PC-9 (cell line): ENCODE results near the gene SPR. TPM values are rescaled to one million over a fixed set of nuclear protein-coding genes. Genes with fewer than 3 reads are reported as not detected.

Source experiments
- BruUV-seq: library from RNA; stranded (reverse); fragments of 400-500 nt; replicated peaks from 2 replicates; lab custom pipeline; 2021; lab: Mats Ljungman, UMichigan
- CTCF ChIA-PET: fragments of 300-600 bp; sonication (Branson Sonifier 250); formaldehyde crosslinking; loops from one replicate; lab custom pipeline; 2022; ENCODE audit warnings: antibody characterized with exemption; lab: Charles Lee
- POLR2A ChIA-PET: fragments of 300-600 bp; sonication (Branson Sonifier 250); formaldehyde crosslinking; loops from one replicate; lab custom pipeline; 2022; ENCODE audit warnings: antibody characterized with exemption; ENCODE audit not compliant: unreplicated experiment; lab: Charles Lee
- DNase-seq, 2 experiments: peaks; one replicate each; pipeline versions ENCODE4 v3.0.0 to v3.0.0-alpha.2; 2015 to 2022; ENCODE audit warnings: mixed read lengths in 1 of 2
- H2AFZ ChIP-seq: fragments of 200-600 bp; sonication (generic); 2 replicates; pipeline ENCODE4 v1.8.1; 2017; ENCODE audit warnings: antibody characterized with exemption
- H3F3A ChIP-seq: fragments of 200-600 bp; sonication (generic); 2 replicates; pipeline ENCODE4 v1.8.1; 2017; ENCODE audit warnings: antibody characterized with exemption, mild to moderate bottlenecking, low read depth; ENCODE audit not compliant: insufficient read depth
- H3K27ac ChIP-seq: fragments of 200-600 bp; sonication (generic); 2 replicates; pipeline ENCODE4 v1.6.1; 2016; ENCODE audit warnings: mixed run types
- H3K27me3 ChIP-seq: fragments of 200-600 bp; sonication (generic); 2 replicates; pipeline ENCODE4 v1.6.1; 2016; ENCODE audit warnings: low read depth, mixed run types; ENCODE audit not compliant: insufficient read depth
- H3K36me3 ChIP-seq: fragments of 200-600 bp; sonication (generic); 2 replicates; pipeline ENCODE4 v1.6.1; 2016; ENCODE audit warnings: low read depth, mixed run types
- H3K4me1 ChIP-seq: fragments of 200-600 bp; sonication (generic); replicated peaks from 2 replicates; pipeline ENCODE4 v1.6.1; 2016; ENCODE audit warnings: mixed run types; ENCODE audit not compliant: insufficient read depth
- H3K4me2 ChIP-seq: fragments of 200-600 bp; sonication (generic); 2 replicates; pipeline ENCODE4 v1.6.1; 2017; ENCODE audit warnings: mixed run types
- H3K4me3 ChIP-seq: fragments of 200-600 bp; sonication (generic); 2 replicates; pipeline ENCODE4 v1.6.1; 2016; ENCODE audit warnings: mixed run types
- H3K79me2 ChIP-seq: fragments of 200-600 bp; sonication (generic); 2 replicates; pipeline ENCODE4 v1.6.1; 2017; ENCODE audit warnings: low read depth, mixed run types
- H3K9me2 ChIP-seq: fragments of 200-600 bp; sonication (generic); 2 replicates; pipeline ENCODE4 v1.8.1; 2017; ENCODE audit warnings: mild to moderate bottlenecking; ENCODE audit not compliant: insufficient read depth
- H3K9me3 ChIP-seq: fragments of 200-600 bp; sonication (generic); 2 replicates; pipeline ENCODE4 v1.8.1; 2016; ENCODE audit warnings: low read depth; ENCODE audit not compliant: insufficient read depth
- H4K20me1 ChIP-seq: fragments of 200-600 bp; sonication (generic); 2 replicates; pipeline ENCODE4 v1.8.1; 2017; ENCODE audit not compliant: insufficient read depth
- CTCF ChIP-seq: fragments of 200-600 bp; sonication (generic); conservative IDR thresholded peaks from 2 replicates; pipeline ENCODE4 v1.6.1; 2017; ENCODE audit warnings: mixed run types, antibody characterized with exemption, mild to moderate bottlenecking, moderate library complexity
- EZH2 ChIP-seq: fragments of 200-600 bp; sonication (generic); IDR thresholded peaks from 2 replicates; pipeline ENCODE4 v1.8.0; 2017; ENCODE audit warnings: antibody characterized with exemption, low read depth
- intact Hi-C: fragments of 100-400 bp; cut with micrococcal nuclease; formaldehyde crosslinking; loops from one replicate; pipeline ENCODE4 v1.10.0; 2022; ENCODE audit not compliant: unreplicated experiment
- total RNA-seq: library from RNA; stranded (reverse); gene quantifications from 2 replicates; pipeline ENCODE4 v1.2.3, GENCODE V29; 2021

The SPR gene
- total RNA-seq, 1 experiment from 2014 or later = 33.6 TPM

GRCh38 chr2:72843301-72843700, 43.9 kb upstream of the SPR start:
- DNase-seq = no peak
- no peak overlapping the region for H3K27ac ChIP-seq
- H3K9me3 ChIP-seq = no peaks in the 10 kb centered on the region
- ChIA-PET POLR2A (no interaction called here), CTCF (no interaction called here)
- no peak overlapping the region for H3K4me2 ChIP-seq
- BruUV-seq = no TSS peak
- 0 out of 2 replicates have a peak, but pooled peaks cover 1% of the 10 kb centered on the region for H3K27me3 ChIP-seq
- H4K20me1 ChIP-seq = no peaks in the 10 kb centered on the region
- TF ChIP-seq EZH2 = no peak
- no peak for TF ChIP-seq CTCF
- H3K79me2 ChIP-seq = no peaks in the 10 kb centered on the region
- no peak overlapping the region for H2AFZ ChIP-seq
- H3K4me1 ChIP-seq = no peaks in the 10 kb centered on the region
- H3K4me3 ChIP-seq = no peak overlapping the region
- intact Hi-C loops = no loop called here
- H3K9me2 ChIP-seq = no peaks in the 10 kb centered on the region
- no peaks in the 10 kb centered on the region for H3F3A ChIP-seq
- no peaks in the 10 kb centered on the region for H3K36me3 ChIP-seq

- peaks cover 16% of the 10 kb centered on the region; the same call in 1 of the 2 replicates for H3K27me3 ChIP-seq
- H3F3A ChIP-seq = no peaks in the 10 kb centered on the region
- no peak overlapping the region for H3K4me2 ChIP-seq
- H3K4me1 ChIP-seq = no peaks in the 10 kb centered on the region
- CTCF ChIA-PET = no interaction called here
- H4K20me1 ChIP-seq = no peaks in the 10 kb centered on the region
- no TSS peak for BruUV-seq
- intact Hi-C loops = no loop called here
- POLR2A ChIA-PET = no interaction called here
- no peak overlapping the region for H3K27ac ChIP-seq
- no peaks in the 10 kb centered on the region for H3K9me2 ChIP-seq
- no peaks in the 10 kb centered on the region for H3K9me3 ChIP-seq
- H2AFZ ChIP-seq = no peak overlapping the region
- no peak overlapping the region for H3K4me3 ChIP-seq
- H3K36me3 ChIP-seq = no peaks in the 10 kb centered on the region
- no peak for TF ChIP-seq CTCF
- TF ChIP-seq EZH2 = no peak
- H3K79me2 ChIP-seq = no peaks in the 10 kb centered on the region
- no peak for DNase-seq
Measured at GRCh38 chr2:72846171-72847095, 40.8 kb upstream of the SPR start.

GRCh38 chr2:72847534-72848315, 39.5 kb upstream of the SPR start:
- Histone ChIP-seq H3F3A (no peaks in the 10 kb centered on the region), H3K4me2 (no peak overlapping the region), H4K20me1 (no peaks in the 10 kb centered on the region), H3K36me3 (no peaks in the 10 kb centered on the region), H2AFZ (no peak overlapping the region), H3K9me2 (no peaks in the 10 kb centered on the region), H3K4me1 (no peaks in the 10 kb centered on the region), H3K27ac (no peak overlapping the region), H3K27me3 (peaks cover 16% of the 10 kb centered on the region; the same call in 1 of the 2 replicates), H3K79me2 (no peaks in the 10 kb centered on the region), H3K9me3 (no peaks in the 10 kb centered on the region), H3K4me3 (no peak overlapping the region)
- TF ChIP-seq CTCF (no peak), EZH2 (no peak)
- BruUV-seq = no TSS peak
- no peak for DNase-seq
- ChIA-PET POLR2A (no interaction called here), CTCF (no interaction called here)
- intact Hi-C loops = no loop called here
